H1 (cell line): ENCODE measurements around the gene ZBTB7B. TPM values are rescaled to one million over a fixed set of nuclear protein-coding genes. Genes with fewer than 3 reads are reported as not detected.
A peak's percentile ranks its signal among the peaks of the same experiment; 100 is the strongest.

ENCODE experiments used
- BACH1 ChIP-seq: IDR thresholded peaks from 2 replicates; pipeline ENCODE4 v1.6.1; 2012; ENCODE audit warnings: low read length, improper control_type of control experiment
- CEBPB ChIP-seq: IDR thresholded peaks from 2 replicates; pipeline ENCODE4 v1.6.1; 2012; ENCODE audit warnings: low read depth, low read length
- CHD1 ChIP-seq: IDR thresholded peaks from 2 replicates; pipeline ENCODE4 v1.6.1; 2012; ENCODE audit warnings: low read depth, low read length, improper control_type of control experiment
- CHD2 ChIP-seq: IDR thresholded peaks from 2 replicates; pipeline ENCODE4 v1.6.1; 2012; ENCODE audit warnings: low read length, improper control_type of control experiment
- CREB1 ChIP-seq: IDR thresholded peaks from 2 replicates; pipeline ENCODE4 v1.6.1; 2012; ENCODE audit warnings: inconsistent platforms
- CTBP2 ChIP-seq: IDR thresholded peaks from 2 replicates; pipeline ENCODE4 v1.7.0; 2011; ENCODE audit warnings: borderline replicate concordance, mild to moderate bottlenecking, moderate library complexity, mixed read lengths, low read length; ENCODE audit not compliant: insufficient read depth, insufficient read length
- CTCF ChIP-seq, 3 experiments: IDR thresholded peaks; 1 replicate in 2 of 3; 2 replicates in 1 of 3; pipeline versions ENCODE4 v1.5.1 to v1.6.1; 2011; ENCODE audit warnings: low read length in 3 of 3, mild to moderate bottlenecking in 3 of 3, inconsistent platforms in 2 of 3, low read depth in 1 of 3, moderate library complexity in 1 of 3; ENCODE audit not compliant: insufficient read depth in 1 of 3; ENCODE audit errors: control extremely low read depth in 1 of 3
- EGR1 ChIP-seq: IDR thresholded peaks from 2 replicates; pipeline ENCODE4 v1.6.1; 2011; ENCODE audit warnings: low read depth, low read length, borderline replicate concordance
- EZH2 ChIP-seq: fragments of 200-600 bp; sonication (generic); IDR thresholded peaks from 2 replicates; pipeline ENCODE4 v1.7.1; 2012; ENCODE audit warnings: low read depth, mild to moderate bottlenecking, moderate library complexity, low read length, inconsistent platforms; ENCODE audit not compliant: severe bottlenecking
- GABPA ChIP-seq: IDR thresholded peaks from 2 replicates; pipeline ENCODE4 v1.6.1; 2011; ENCODE audit warnings: mild to moderate bottlenecking, low read length, moderate library complexity, borderline replicate concordance; ENCODE audit not compliant: insufficient read depth
- JUN ChIP-seq: IDR thresholded peaks from 2 replicates; pipeline ENCODE4 v1.6.1; 2011; ENCODE audit warnings: low read depth, mild to moderate bottlenecking, improper control_type of control experiment, low read length
- MAFK ChIP-seq: IDR thresholded peaks from 2 replicates; pipeline ENCODE4 v1.6.1; 2012; ENCODE audit warnings: low read depth, mild to moderate bottlenecking, improper control_type of control experiment, low read length
- POLR2AphosphoS5 ChIP-seq: IDR thresholded peaks from 2 replicates; pipeline ENCODE4 v1.6.1; 2011; ENCODE audit warnings: low read depth, low read length
- RAD21 ChIP-seq, 2 experiments: IDR thresholded peaks in 1 of 2; conservative IDR thresholded peaks in 1 of 2; 2 replicates each; pipeline ENCODE4 v1.6.1; 2011; ENCODE audit warnings: low read depth in 2 of 2, low read length in 2 of 2, improper control_type of control experiment in 1 of 2, inconsistent platforms in 1 of 2, mild to moderate bottlenecking in 1 of 2, moderate library complexity in 1 of 2
- SIX5 ChIP-seq: IDR thresholded peaks from 2 replicates; pipeline ENCODE4 v1.6.1; 2011; ENCODE audit warnings: mild to moderate bottlenecking, low read depth, low read length
- SP2 ChIP-seq: IDR thresholded peaks from 2 replicates; pipeline ENCODE4 v1.6.1; 2012; ENCODE audit warnings: mild to moderate bottlenecking, low read length, inconsistent platforms
- SRF ChIP-seq: IDR thresholded peaks from 2 replicates; pipeline ENCODE4 v1.6.1; 2011; ENCODE audit warnings: mild to moderate bottlenecking, low read depth, low read length, moderate library complexity
- SUZ12 ChIP-seq: fragments of 200-600 bp; sonication (generic); IDR thresholded peaks from 2 replicates; pipeline ENCODE4 v1.6.1; 2012; ENCODE audit warnings: mild to moderate bottlenecking, inconsistent platforms, low read length, moderate library complexity, mixed read lengths
- TAF1 ChIP-seq: IDR thresholded peaks from 2 replicates; pipeline ENCODE4 v1.6.1; 2011; ENCODE audit warnings: mild to moderate bottlenecking, low read depth, low read length
- TEAD4 ChIP-seq: IDR thresholded peaks from 2 replicates; pipeline ENCODE4 v1.6.1; 2012; ENCODE audit warnings: low read depth, low read length, inconsistent platforms, mixed read lengths
- polyA plus RNA-seq, 7 experiments: library from polyadenylated mRNA; depleted of rRNA in 3 of 7; stranded (reverse) in 5 of 7; unstranded in 2 of 7; fragments of >200 nt in 5 of 7; fragments of 200-250 nt in 2 of 7; gene quantifications; 1 replicate in 5 of 7; 2 replicates in 1 of 7; 4 replicates in 1 of 7; pipeline versions ENCODE4 v1.2.1 to v1.2.3, GENCODE V29; 2011 to 2013; ENCODE audit warnings: missing spikeins in 2 of 7, mixed read lengths in 2 of 7
- total RNA-seq: library from RNA; stranded (reverse); fragmentation: NEBNext Ultra II Directional; extraction: Animal tissue kit (Norgen Biotek cat#: 25700); gene quantifications from 2 replicates; pipeline ENCODE4 v1.2.1, GENCODE V29; 2021
- TF ChIP-seq, protein P1 (sequence below): IDR thresholded peaks from 2 replicates; pipeline ENCODE4 v1.6.1; 2012; ENCODE audit warnings: low read length, inconsistent platforms

Gene ZBTB7B
- total and polyA plus RNA-seq, 2 of the 8 experiments (the other 6 are each of a cell fraction or from before 2014, with no cell fraction given), result 24.5 to 36.9 TPM

GRCh38 chr1:155061381-155062150 is 59.0 kb downstream of the ZBTB7B start (continued):
- TF ChIP-seq, protein P1, sequence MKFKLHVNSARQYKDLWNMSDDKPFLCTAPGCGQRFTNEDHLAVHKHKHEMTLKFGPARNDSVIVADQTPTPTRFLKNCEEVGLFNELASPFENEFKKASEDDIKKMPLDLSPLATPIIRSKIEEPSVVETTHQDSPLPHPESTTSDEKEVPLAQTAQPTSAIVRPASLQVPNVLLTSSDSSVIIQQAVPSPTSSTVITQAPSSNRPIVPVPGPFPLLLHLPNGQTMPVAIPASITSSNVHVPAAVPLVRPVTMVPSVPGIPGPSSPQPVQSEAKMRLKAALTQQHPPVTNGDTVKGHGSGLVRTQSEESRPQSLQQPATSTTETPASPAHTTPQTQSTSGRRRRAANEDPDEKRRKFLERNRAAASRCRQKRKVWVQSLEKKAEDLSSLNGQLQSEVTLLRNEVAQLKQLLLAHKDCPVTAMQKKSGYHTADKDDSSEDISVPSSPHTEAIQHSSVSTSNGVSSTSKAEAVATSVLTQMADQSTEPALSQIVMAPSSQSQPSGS, result no peak
- TF ChIP-seq MAFK, result no peak
- TF ChIP-seq TEAD4, result no peak; the same call in 1 of the 2 replicates
- no peak for TF ChIP-seq SRF
- TF ChIP-seq CTCF (IDR thresholded peaks at IDR 0.05; ENCODE audit: control extremely low read depth in 1 of 3, insufficient read depth in 1 of 3, low read depth in 1 of 3, low read length in 3 of 3), result peak in 2 of 3 experiments; percentile 98 to 100; a peak in 3 of 4 replicates
- TF ChIP-seq TAF1, result no peak
- no peak for TF ChIP-seq CREB1
- TF ChIP-seq EZH2, result no peak
- peak; percentile 7 for TF ChIP-seq CTBP2
- TF ChIP-seq CHD1, result no peak
- TF ChIP-seq CHD2, result 0 out of 2 replicates have a peak, but pooled peaks have one; percentile 34
- TF ChIP-seq GABPA, result no peak
- no peak for TF ChIP-seq SUZ12
- TF ChIP-seq SP2, result no peak
- no peak for TF ChIP-seq BACH1
- TF ChIP-seq JUN, result no peak
- TF ChIP-seq CEBPB, result no peak; the same call in 1 of the 2 replicates
- TF ChIP-seq RAD21 (IDR thresholded peaks at IDR 0.05 in 1 of 2, conservative IDR thresholded peaks at IDR 0.05 in 1 of 2; ENCODE audit: low read depth in 2 of 2, low read length in 2 of 2), result peak; percentile 98 to 99
- no peak for TF ChIP-seq EGR1
- no peak for TF ChIP-seq SIX5
- no peak for TF ChIP-seq POLR2AphosphoS5
